Measurements from ENCODE around the gene TENM4. TPM values are rescaled to one million over a fixed set of nuclear protein-coding genes. Genes with fewer than 3 reads are reported as not detected.

The TENM4 gene
- total RNA-seq, 1 donor from 2014 or later = 11.9 TPM

DNA sequence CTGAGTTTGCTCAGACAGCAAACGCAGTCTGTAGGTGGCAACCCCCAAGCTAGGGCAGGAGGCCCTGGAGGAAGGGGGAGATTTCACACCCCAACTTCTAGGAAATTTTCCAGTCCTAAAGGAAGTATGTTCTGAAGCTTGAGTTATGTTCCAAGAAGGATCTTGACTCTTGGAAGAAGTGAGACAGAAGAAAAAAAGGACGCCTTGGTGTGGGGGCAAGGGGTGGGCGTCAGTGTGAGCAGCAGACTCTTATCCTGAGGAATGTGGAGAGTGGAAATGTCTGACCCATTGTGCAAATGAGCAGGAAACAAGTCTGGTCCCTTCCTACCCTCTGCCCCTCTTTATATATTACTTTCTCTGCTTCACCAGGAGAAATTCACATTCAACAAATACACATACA lies 497.7 kb downstream of the TENM4 start:
- Histone ChIP-seq H3K4me3 (no peak overlapping the region), H3K9me3 (no peaks in the 10 kb centered on the region), H3K36me3 (no peaks in the 10 kb centered on the region), H3K27ac (no peak overlapping the region), H3K27me3 (no peaks in the 10 kb centered on the region), H3K4me1 (no peaks in the 10 kb centered on the region)
- TF ChIP-seq, protein P1, sequence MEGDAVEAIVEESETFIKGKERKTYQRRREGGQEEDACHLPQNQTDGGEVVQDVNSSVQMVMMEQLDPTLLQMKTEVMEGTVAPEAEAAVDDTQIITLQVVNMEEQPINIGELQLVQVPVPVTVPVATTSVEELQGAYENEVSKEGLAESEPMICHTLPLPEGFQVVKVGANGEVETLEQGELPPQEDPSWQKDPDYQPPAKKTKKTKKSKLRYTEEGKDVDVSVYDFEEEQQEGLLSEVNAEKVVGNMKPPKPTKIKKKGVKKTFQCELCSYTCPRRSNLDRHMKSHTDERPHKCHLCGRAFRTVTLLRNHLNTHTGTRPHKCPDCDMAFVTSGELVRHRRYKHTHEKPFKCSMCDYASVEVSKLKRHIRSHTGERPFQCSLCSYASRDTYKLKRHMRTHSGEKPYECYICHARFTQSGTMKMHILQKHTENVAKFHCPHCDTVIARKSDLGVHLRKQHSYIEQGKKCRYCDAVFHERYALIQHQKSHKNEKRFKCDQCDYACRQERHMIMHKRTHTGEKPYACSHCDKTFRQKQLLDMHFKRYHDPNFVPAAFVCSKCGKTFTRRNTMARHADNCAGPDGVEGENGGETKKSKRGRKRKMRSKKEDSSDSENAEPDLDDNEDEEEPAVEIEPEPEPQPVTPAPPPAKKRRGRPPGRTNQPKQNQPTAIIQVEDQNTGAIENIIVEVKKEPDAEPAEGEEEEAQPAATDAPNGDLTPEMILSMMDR (IDR thresholded peaks at IDR 0.05) = no peak
- intact Hi-C loops (cut with DNase I) = no loop called here
- no peak for DNase-seq (ENCODE audit: low spot score in 2 of 2)

DNA sequence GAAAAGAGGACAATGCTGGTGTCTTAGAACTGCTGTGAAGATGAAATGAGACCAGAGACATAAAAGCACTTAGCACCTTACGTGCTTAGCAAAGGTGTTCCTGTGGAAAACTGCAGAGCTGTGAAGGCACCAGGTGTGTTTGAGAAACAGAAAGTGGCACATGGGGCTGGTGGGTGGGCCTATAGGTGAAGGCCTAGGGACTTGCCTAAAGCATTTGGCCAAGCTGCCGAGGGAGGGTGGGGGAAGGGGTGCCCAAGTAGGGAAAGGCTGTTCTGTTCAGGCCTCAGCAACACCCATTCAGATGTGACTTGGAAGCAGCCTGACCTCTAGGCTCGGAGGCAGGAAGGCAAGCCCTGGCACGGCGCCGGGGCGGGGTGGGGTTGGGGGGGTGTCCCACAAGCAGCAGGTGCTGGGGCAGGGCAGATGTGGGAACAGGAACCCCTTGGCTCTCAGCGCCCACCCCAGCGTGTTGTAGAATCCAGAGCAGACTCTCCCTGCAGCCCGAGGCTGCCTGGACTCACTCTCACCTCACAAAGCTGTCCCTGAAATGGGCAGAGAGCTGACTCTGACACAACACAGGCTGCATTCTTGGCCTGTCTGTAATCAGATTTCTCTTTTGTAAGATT lies 499.5 kb downstream of the TENM4 start:
- no peak overlapping the region for H3K4me3 ChIP-seq
- intact Hi-C loops (cut with DNase I) = no loop called here
- TF ChIP-seq, protein P1 (IDR thresholded peaks at IDR 0.05) = no peak

DNA sequence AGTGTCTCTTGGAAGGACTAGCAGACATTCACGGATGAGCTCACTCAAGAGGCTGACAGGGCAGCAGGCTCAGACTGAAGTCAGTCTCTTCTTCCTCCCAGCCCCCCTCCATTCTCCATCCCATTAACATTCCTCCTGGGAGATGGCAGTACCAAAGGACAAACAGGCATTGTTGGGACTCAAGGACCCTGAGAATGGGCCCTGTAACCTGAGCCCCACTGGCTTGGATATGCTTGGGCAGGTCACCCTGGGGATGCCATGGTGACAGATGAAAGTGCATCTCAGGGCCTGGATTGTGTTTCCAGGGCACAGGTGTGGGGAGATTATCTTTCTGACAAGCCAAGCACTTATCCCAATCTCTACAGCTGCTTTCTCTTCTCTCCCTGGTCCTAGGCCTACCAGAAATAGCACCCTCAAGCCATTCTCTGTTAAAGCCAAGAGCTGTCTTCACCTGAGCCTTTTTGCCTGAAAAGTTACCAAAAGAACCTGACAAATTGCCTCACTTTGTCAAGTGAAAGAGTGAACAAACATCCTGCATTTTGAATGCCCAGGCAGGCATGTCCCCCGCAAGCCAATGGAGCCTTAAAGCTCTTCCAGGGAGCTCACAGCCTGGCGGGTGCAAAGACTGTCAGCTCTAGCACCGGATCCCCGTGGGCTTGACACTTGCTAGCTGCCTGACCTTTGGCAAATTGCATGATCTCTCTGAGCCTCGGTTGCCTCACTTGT lies 500.2 kb downstream of the TENM4 start:
- no peaks in the 10 kb centered on the region for H3K27me3 ChIP-seq
- no peaks in the 10 kb centered on the region for H3K4me1 ChIP-seq
- no peak overlapping the region for H3K4me3 ChIP-seq
- no peak for DNase-seq (ENCODE audit: low spot score in 2 of 2)
- H3K27ac ChIP-seq = no peak overlapping the region
- H3K9me3 ChIP-seq = no peaks in the 10 kb centered on the region
- TF ChIP-seq, protein P1 (IDR thresholded peaks at IDR 0.05) = no peak
- H3K36me3 ChIP-seq = no peaks in the 10 kb centered on the region
- intact Hi-C loops (cut with DNase I) = no loop called here

More for the DNA sequence above, 499.5 kb downstream of the TENM4 start:
- DNase-seq (ENCODE audit: low spot score in 2 of 2) = no peak
- Histone ChIP-seq H3K4me1 (no peaks in the 10 kb centered on the region), H3K27ac (no peak overlapping the region), H3K36me3 (no peaks in the 10 kb centered on the region), H3K9me3 (no peaks in the 10 kb centered on the region), H3K27me3 (no peaks in the 10 kb centered on the region)

DNA sequence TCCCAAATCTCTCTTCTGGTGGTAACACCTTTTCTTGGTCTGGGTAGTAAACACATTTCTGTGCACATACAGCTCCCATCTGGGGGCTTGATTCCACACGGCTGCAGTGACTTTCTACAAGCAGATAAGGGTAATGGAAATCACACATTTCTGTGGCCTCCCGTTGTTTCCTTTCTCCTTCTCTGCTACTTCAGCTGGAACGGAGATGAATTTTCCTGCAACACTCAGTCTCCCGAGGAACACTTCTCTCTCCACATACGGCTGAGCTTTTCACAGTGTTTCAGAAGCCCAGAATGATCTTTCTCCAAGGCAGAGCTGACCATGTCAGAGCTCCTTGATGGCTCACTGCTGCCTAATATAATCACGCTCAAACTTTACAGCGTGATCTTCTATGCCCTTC lies 501.9 kb downstream of the TENM4 start:
- H3K4me3 ChIP-seq = no peak overlapping the region
- TF ChIP-seq, protein P1 (IDR thresholded peaks at IDR 0.05) = no peak
- H3K36me3 ChIP-seq = no peaks in the 10 kb centered on the region
- no peaks in the 10 kb centered on the region for H3K27me3 ChIP-seq
- no peak overlapping the region for H3K27ac ChIP-seq
- no peak for DNase-seq (ENCODE audit: low spot score in 2 of 2)
- H3K4me1 ChIP-seq = no peaks in the 10 kb centered on the region
- intact Hi-C loops (cut with DNase I) = no loop called here
- H3K9me3 ChIP-seq = no peaks in the 10 kb centered on the region

DNA sequence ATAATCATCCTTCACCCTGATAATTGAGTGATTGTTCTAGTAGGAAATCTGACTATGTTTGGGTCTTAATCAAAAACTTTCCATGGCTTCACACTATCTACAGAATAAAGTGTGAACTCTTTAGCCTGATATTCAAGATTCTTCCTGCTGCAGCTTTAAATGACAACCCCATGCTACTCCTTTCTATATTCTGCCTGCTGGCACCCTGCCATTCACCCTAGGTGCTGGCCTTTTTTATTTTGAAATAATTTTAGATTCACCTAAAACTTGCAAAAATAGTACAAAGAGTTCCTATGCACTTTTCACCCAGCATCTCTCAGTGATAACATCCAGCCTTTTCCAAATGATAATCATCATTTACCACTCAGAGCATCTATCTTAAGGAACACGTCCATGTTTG lies 502.8 kb downstream of the TENM4 start:
- Histone ChIP-seq H3K27me3 (no peaks in the 10 kb centered on the region), H3K4me1 (no peaks in the 10 kb centered on the region), H3K27ac (no peak overlapping the region), H3K36me3 (no peaks in the 10 kb centered on the region), H3K9me3 (no peaks in the 10 kb centered on the region), H3K4me3 (no peak overlapping the region)
- intact Hi-C loops (cut with DNase I) = no loop called here
- no peak for DNase-seq (ENCODE audit: low spot score in 2 of 2)
- TF ChIP-seq, protein P1 (IDR thresholded peaks at IDR 0.05) = no peak
